Esophagus muscularis mucosa (tissue), 4 donors: ENCODE data around the gene KLLN. TPM values are rescaled to one million over a fixed set of nuclear protein-coding genes. Genes with fewer than 3 reads are reported as not detected.

Source experiments
- DNase-seq: peaks from one replicate; pipeline ENCODE4 v3.0.0-alpha.2; 2017; ENCODE audit errors: extremely low spot score
- H3K27ac ChIP-seq, 4 donors: fragments of 200-600 bp; sonication (generic); replicated peaks in 1 of 4; 1 replicate in 3 of 4; 2 replicates in 1 of 4; pipeline ENCODE4 v1.5.1; 2016 to 2019; ENCODE audit warnings: mild to moderate bottlenecking in 1 of 4
- H3K27me3 ChIP-seq, 4 donors: fragments of 200-600 bp; sonication (generic); one replicate each; pipeline versions ENCODE4 v1.5.1 to v1.6.0; 2016 to 2019
- H3K36me3 ChIP-seq, 4 donors: fragments of 200-600 bp; sonication (generic); one replicate each; pipeline ENCODE4 v1.5.1; 2016 to 2019
- H3K4me1 ChIP-seq, 4 donors: fragments of 200-600 bp; sonication (generic); one replicate each; pipeline ENCODE4 v1.5.1; 2016 to 2019
- H3K4me3 ChIP-seq, 4 donors: fragments of 200-600 bp; sonication (generic); 1 replicate in 2 of 4; 2 replicates in 2 of 4; pipeline ENCODE4 v1.5.1; 2016 to 2019; ENCODE audit warnings: mild to moderate bottlenecking in 4 of 4, moderate library complexity in 1 of 4
- H3K9me3 ChIP-seq, 4 donors: fragments of 200-600 bp; sonication (generic); 1 replicate in 3 of 4; 2 replicates in 1 of 4; pipeline ENCODE4 v1.5.1; 2016 to 2019
- EP300 ChIP-seq: sonication (generic); formaldehyde crosslinking; IDR thresholded peaks from one replicate; pipeline ENCODE4 v1.6.1; 2017; ENCODE audit warnings: antibody characterized with exemption
- POLR2A ChIP-seq: fragments of 450-650 bp; IDR thresholded peaks from one replicate; pipeline ENCODE4 v1.6.1; 2017; ENCODE audit warnings: antibody characterized with exemption, moderate library complexity, mild to moderate bottlenecking, low read depth
- POLR2AphosphoS5 ChIP-seq, 2 donors: sonication (generic); formaldehyde crosslinking; IDR thresholded peaks; one replicate each; pipeline ENCODE4 v1.6.1; 2017; ENCODE audit warnings: antibody characterized with exemption in 2 of 2
- WGBS: methylation state at CpG from one replicate; pipeline ENCODE4 v1.1.5; 2018; 5-methylcytosine and 5-hydroxymethylcytosine counted together
- intact Hi-C: fragments of 100-400 bp; cut with DNase I; formaldehyde crosslinking; loops from one replicate; pipeline ENCODE4 v1.15.1; 2023
- total RNA-seq, 4 donors: library from RNA; depleted of rRNA; stranded (reverse); fragments of >200 nt; gene quantifications; one replicate each; pipeline versions ENCODE4 v1.1.0 to v1.2.1, GENCODE V29; 2016
- TF ChIP-seq, protein P1 (sequence below), 3 experiments: fragments of 200-600 bp in 2 of 3; fragments of 450-650 bp in 1 of 3; sonication (generic) in 2 of 3; IDR thresholded peaks; one replicate each; pipeline ENCODE4 v1.5.1; 2017 to 2019; ENCODE audit warnings: antibody characterized with exemption in 3 of 3, mild to moderate bottlenecking in 2 of 3, moderate library complexity in 1 of 3

KLLN gene
- total RNA-seq, 4 donors from 2014 or later, result 0.17 to 0.52 (median 0.39) TPM; not detected in 1

- H3K27me3 ChIP-seq, result no peaks in the 10 kb centered on the region
- H3K36me3 ChIP-seq, result no peaks in the 10 kb centered on the region
- DNase-seq, result no peak
- no peak overlapping the region for H3K27ac ChIP-seq
- TF ChIP-seq POLR2A (no peak), POLR2AphosphoS5 (IDR thresholded peaks at IDR 0.05) (no peak), EP300 (no peak)
- TF ChIP-seq, protein P1, sequence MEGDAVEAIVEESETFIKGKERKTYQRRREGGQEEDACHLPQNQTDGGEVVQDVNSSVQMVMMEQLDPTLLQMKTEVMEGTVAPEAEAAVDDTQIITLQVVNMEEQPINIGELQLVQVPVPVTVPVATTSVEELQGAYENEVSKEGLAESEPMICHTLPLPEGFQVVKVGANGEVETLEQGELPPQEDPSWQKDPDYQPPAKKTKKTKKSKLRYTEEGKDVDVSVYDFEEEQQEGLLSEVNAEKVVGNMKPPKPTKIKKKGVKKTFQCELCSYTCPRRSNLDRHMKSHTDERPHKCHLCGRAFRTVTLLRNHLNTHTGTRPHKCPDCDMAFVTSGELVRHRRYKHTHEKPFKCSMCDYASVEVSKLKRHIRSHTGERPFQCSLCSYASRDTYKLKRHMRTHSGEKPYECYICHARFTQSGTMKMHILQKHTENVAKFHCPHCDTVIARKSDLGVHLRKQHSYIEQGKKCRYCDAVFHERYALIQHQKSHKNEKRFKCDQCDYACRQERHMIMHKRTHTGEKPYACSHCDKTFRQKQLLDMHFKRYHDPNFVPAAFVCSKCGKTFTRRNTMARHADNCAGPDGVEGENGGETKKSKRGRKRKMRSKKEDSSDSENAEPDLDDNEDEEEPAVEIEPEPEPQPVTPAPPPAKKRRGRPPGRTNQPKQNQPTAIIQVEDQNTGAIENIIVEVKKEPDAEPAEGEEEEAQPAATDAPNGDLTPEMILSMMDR (IDR thresholded peaks at IDR 0.05), result no peak
- no peaks in the 10 kb centered on the region for H3K9me3 ChIP-seq
- H3K4me1 ChIP-seq, result no peaks in the 10 kb centered on the region
- no peak overlapping the region for H3K4me3 ChIP-seq
- intact Hi-C loops, result no loop called here
These were observed 20.4 kb downstream of the KLLN start for GRCh38 chr10:87842776-87843497.

GRCh38 chr10:87842220-87842641 lies 21.1 kb downstream of the KLLN start:
- H3K27me3 ChIP-seq, result no peaks in the 10 kb centered on the region
- H3K27ac ChIP-seq, result no peak overlapping the region
- TF ChIP-seq POLR2AphosphoS5 (IDR thresholded peaks at IDR 0.05) (no peak), POLR2A (no peak), EP300 (no peak)
- TF ChIP-seq, protein P1 (IDR thresholded peaks at IDR 0.05), result no peak
- DNase-seq, result no peak
- H3K9me3 ChIP-seq, result no peaks in the 10 kb centered on the region
- H3K4me3 ChIP-seq, result no peak overlapping the region
- WGBS, result 95% methylated on average over 1 of the region's 1 CpG
- intact Hi-C loops, result no loop called here
- H3K4me1 ChIP-seq, result no peaks in the 10 kb centered on the region
- no peaks in the 10 kb centered on the region for H3K36me3 ChIP-seq

GRCh38 chr10:87841186-87841585 lies 22.1 kb downstream of the KLLN start:
- Histone ChIP-seq H3K27ac (no peak overlapping the region), H3K27me3 (no peaks in the 10 kb centered on the region), H3K9me3 (no peaks in the 10 kb centered on the region), H3K36me3 (no peaks in the 10 kb centered on the region), H3K4me1 (no peaks in the 10 kb centered on the region), H3K4me3 (no peak overlapping the region)
- intact Hi-C loops, result no loop called here
- WGBS, result 93% methylated on average over 3 of the region's 3 CpGs
- TF ChIP-seq POLR2A (no peak), EP300 (no peak)
- no peak for DNase-seq

DNA sequence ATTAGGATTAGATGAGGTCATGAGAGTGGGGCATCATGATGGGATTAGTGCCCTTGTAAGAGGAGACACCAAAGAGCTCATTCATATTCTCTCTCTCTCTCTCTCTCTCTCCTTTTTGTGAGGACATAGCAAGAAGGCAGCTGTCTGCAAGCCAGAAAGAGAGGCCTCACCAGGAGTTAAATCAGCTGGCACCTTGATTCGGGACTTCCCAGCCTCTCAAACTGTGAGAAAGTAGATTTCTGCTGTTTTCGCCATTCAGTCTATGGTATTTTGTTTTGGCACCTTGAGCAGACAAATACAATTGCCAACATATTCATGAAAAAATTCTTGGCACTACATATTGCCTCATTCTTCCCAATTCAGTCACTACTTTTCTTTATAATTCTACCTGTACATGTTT lies 24.7 kb downstream of the KLLN start:
- no peak for DNase-seq
- Histone ChIP-seq H3K27me3 (no peaks in the 10 kb centered on the region), H3K4me1 (no peaks in the 10 kb centered on the region), H3K36me3 (no peaks in the 10 kb centered on the region), H3K9me3 (no peaks in the 10 kb centered on the region), H3K4me3 (no peak overlapping the region), H3K27ac (no peak overlapping the region)
- TF ChIP-seq EP300, result no peak
- TF ChIP-seq POLR2A, result no peak
- TF ChIP-seq, protein P1 (IDR thresholded peaks at IDR 0.05), result no peak
- no peak for TF ChIP-seq POLR2AphosphoS5 (IDR thresholded peaks at IDR 0.05)
- WGBS, result 75% methylated on average over 2 of the region's 2 CpGs
- intact Hi-C loops, result no loop called here

GRCh38 chr10:87837445-87837844 lies 25.9 kb downstream of the KLLN start:
- intact Hi-C loops, result no loop called here
- no peak overlapping the region for H3K4me3 ChIP-seq
- no peak overlapping the region for H3K27ac ChIP-seq
- no peaks in the 10 kb centered on the region for H3K36me3 ChIP-seq
- no peaks in the 10 kb centered on the region for H3K4me1 ChIP-seq
- TF ChIP-seq EP300, result no peak
- TF ChIP-seq POLR2AphosphoS5 (IDR thresholded peaks at IDR 0.05), result no peak
- TF ChIP-seq POLR2A, result no peak
- TF ChIP-seq, protein P1 (IDR thresholded peaks at IDR 0.05), result no peak
- no peaks in the 10 kb centered on the region for H3K9me3 ChIP-seq
- H3K27me3 ChIP-seq, result no peaks in the 10 kb centered on the region
- no peak for DNase-seq
